Fibroblast of skin of abdomen (primary cell): ENCODE measurements around the gene PTRH2.

Experiments used
- DNase-seq: peaks from one replicate; pipeline ENCODE4 v3.0.0-alpha.2; 2013

Gene PTRH2

DNA sequence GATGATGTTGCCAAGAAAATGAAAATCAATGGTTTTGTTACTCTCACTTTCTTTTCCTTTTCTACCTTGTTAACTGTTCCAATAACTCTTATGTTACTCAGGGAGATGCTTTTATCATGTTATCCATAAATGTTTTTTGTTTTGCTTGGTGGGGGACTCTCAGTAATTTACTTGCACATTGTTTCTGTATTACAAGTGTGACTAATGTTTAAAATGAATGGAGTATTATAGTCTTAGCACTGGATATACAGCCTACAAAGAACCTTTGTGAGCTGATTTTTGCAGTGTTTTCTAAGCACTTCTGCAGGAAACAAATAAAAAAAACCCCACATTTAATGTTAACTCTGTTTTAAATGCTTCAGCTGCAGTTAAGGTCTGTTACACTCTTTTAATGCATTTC lies 12.3 kb upstream of the PTRH2 start:
- DNase-seq, result no peak

DNA sequence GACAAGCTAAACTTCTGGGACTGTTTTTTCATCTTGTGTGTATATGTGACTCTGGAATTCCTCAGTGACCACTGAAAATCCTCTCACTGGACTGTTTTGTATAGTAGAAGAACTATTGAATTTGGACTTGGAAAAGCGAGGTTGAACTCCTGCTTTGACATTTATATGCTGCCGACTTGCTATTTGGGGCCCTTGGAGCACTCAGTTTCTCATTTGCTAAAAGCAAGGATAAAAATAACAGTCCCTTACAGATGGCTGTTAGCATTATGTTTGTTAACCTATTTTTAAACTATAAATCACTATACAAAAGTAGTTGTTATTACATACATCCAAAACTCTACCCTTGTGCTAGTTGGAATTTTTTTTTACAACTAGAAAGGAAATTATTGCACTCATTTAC lies 9.2 kb upstream of the PTRH2 start:
- no peak for DNase-seq

DNA sequence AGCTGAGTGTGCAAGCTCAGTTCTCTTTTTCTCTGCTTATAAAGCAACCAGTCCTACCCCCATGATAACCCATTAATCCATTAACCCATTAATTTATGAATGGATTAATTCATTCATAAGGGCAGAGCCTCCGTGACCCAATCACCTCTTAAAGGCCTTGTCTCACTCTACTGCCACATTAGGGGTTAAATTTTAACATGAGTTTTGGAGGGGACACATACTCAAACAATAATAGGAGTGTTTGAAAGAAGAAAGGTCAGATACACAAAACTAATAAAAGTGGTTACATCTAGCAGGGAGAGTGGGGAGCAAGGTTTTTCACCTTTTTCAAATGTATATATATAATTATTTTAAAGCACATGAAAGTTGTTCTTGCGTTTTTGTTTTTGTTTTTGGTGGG lies 7.0 kb upstream of the PTRH2 start:
- no peak for DNase-seq

DNA sequence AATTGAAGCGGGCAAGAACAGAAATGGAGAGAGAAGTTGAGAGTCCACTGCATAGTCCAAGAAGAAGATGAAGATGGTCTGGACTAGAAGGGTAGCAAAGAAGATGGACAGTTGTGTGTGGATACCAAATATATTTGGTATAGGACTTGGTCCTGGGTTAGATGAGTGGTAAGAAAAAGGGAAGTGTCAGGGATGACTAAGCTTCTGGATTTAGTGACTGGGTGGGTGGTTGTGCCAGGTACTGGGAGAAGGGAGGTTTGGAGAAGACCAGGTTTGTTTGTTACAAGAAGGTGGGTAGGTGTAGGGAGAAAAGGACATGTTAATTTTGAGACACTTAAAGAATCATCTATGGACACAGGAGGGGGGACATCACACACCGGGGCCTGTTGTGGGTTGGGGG lies 5.6 kb upstream of the PTRH2 start:
- DNase-seq, result no peak

DNA sequence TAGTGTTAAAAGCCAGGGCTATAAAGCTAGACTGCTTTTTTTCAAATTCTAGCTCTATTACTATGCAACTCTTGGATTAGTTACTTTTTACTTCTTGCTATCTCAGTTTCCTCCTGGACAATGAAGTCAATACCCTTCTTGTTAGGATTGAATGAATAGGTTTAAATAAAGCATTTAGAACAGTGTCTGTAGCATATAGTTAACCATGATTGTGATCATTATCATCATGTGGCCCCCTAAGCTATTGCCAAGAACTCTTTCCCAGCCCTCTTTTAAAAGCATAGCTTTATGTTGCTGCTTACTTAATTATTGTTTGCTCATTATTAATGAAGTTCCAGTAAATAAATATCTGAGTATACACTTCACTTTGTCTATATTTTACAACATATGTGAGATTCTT lies 4.7 kb upstream of the PTRH2 start:
- DNase-seq, result no peak

DNA sequence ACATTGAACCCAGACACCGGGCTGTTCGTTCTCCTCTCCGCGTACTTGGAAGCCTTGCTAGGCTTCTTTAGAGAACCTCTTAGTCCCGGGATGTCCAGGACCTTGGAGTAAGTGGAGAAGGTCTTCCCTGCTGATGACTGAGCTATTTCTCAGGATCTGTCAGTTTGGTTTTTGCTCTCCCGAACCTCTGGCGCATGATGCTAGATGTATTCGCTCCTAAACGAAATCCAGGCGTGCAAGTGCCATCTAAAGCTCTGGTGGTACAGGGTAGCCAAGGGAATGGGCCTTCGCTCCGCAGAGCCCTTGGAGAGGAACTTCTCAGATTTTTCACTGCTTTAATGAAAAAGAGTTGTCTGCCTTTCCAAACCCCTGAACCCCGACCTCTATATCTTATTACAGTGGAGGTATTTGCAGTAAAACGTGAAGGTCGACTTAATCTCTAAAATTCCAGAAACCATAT lies 771 bp upstream of the PTRH2 start:
- DNase-seq, result no peak

DNA sequence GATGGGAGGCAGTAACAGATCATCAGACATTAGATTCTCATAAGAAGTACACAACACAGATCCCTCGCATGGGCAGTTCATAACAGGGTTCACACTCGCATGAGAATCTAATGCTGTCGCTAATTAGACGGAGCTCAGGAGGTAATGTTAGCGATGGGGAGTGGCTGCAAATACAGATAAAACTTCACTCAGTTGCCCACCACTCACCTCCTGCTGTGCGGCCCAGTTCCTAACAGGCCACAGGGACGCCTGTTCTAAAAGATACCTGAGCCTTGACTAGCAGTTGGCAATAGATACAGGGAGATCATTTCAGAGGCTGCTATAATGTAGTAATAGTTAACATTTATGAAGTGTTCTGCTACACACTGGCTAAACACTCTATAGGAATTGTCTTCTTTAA lies 4.9 kb downstream of the PTRH2 start:
- no peak for DNase-seq

DNA sequence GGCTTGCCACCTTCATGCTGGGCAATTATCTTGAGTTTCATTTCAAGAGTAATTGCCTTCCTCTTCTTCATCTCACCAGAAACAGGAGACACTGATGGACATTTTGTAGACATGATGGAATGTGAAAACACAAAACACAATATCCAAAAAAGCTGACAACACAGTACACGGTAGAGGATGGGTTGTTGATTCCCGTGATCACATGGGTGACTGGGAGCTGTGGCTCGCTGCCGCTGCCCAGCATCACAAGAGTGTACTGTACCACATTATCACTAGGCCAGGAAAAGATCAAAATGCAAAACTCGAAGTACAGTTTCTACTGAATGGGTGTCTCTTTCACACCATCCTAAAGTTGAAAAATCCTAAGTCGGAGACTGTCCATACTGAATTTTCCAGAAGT lies 7.4 kb downstream of the PTRH2 start:
- no peak for DNase-seq

DNA sequence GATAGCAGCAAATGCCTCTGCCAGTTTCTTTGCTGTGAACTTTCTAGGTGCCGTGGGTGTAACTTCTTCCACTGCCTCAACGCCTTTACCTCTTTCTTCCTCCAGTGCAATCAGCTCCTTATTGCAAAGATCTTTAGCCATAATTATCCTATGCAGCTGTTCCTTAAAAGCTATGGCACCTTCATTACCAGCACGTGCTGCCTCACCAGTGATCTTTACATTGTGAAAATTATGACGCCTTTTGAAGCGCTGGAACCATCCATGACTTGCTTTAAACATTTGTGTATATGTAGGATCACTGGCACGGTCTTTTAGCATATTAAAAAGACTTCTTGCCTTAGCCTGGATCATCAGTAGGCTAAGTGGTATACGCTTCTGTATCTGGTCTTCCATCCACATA lies 8.0 kb downstream of the PTRH2 start:
- DNase-seq, result no peak

DNA sequence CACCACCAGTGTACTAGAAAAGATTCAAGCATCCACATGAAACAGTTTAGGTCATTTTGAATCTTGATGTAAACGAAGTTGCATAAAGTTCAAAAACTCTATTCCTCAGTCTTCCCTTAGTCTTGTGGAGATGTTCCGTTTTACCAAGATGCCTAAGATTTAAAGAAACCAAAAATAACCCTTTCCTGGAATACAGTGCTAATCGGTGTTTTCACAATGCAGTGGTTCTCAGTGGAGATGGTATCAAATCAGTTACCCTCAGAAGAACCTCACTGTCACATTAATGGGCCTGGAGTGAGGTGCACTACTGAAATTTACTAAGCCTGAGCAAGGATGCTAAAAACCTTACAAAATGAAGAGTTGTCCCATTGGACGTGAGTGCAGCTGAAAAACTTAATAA lies 9.1 kb downstream of the PTRH2 start:
- DNase-seq, result no peak

DNA sequence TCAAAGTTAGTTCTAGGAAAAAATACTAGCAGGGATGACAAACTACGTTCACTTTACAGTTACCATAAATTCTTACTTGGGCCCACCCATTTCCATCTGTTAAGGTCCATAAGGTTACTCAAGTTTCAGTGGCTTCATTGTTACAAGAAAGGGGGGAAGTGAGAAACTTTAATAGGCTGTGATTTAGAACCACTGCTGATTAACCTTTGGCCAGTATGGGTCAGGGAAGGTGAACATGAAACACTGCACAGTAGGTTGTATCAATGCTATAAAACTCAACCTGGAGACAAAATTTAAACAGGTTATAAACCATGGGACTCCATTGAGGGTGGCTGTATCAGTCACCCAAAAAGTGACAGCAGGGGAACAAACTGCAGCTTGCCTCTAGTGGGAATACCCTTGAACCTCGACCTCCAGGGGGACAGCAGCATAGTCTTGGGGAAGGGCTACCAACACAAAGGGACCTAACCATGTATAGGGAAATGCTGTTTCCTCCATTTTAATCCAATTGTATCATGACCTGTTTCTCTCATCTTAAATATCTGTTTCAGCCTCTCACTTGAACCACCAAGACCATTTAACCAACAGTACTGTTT lies 10.4 kb downstream of the PTRH2 start:
- no peak for DNase-seq

DNA sequence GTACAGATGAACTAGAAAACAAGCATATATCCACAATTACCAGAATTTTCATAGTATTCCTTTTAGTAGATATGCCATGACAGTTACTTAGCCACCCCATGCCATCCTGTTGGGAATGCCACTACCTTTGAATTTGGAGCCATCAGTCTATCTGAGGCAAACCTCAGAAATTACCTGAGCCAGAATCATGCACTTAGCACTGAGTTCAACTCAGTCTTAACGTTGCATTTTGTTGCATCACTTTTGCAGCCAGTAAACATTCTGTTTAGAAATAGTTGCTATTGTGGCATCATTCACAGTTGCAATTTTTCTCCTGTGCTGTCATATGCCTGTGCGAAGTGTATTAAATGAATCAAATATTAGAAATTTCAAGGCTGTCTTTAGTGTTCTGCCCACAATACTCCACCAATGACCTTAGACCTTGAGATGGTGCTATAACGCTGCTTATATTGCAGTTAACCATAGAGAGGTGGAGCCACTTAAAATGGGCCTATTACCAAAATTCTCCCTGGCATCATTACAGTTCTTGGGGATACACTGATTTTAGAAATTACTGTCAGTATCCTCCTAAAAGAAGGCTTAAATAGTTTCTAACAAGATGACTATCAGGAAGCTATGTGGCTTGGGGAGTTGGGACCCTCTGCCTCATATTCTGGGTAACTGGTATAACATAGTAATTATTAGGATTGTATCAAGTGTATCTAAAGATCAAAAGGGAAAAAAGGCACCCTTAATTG lies 11.1 kb downstream of the PTRH2 start:
- DNase-seq, result no peak

DNA sequence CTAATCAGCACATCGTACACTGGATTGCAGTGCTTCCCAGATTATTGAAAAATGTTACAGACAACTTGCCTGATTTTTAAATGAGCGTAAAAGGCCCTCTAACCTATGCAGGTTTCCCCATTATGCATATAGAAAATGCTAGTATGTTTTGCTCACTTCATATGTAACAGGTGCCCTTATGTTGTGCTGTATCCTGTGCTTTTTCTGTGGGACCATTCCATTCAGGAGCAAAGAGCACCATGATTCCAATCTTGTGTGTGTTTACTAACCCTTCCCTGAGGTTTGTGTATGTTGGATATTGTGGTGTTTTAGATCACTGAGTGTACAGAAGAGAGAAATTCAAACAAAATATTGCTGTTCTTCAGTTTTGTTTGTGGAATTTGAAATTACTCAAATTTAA lies 12.9 kb downstream of the PTRH2 start:
- no peak for DNase-seq

DNA sequence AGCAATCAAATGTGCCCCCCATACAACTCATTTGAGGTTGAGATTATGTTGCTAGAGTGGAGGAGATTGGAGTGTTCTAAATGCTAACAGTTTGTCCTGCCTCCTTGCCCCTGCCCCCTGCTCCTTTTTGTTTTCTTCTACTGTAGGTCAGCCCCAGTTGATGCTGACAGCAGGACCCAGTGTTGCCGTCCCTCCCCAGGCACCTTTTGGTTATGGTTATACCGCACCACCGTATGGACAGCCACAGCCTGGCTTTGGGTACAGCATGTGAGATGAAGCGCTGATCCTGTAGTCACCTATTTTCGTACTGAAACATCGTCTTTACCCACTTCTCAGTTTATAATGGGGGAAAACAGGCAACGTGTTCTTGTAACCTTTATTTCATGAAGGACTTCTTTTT lies 13.6 kb downstream of the PTRH2 start:
- no peak for DNase-seq

DNA sequence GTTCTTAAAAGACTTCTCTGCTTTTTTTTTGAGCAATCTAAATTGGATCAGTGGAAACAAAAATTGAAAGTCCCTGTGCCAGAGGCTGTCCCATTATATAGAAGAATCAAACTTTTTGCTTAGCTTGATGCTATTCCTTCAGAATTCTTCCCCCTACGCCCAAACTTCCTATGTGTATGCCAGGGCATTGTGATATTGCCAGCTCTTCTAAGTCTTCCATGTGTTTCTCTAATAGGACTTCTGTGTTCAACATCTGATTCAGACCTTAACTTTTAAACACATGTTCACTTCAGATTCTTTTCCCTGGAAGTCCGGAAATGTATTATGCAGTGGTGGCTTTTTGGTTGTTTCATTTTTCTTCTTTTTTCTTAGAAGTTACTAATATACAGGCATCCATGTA lies 18.7 kb downstream of the PTRH2 start:
- DNase-seq, result no peak

DNA sequence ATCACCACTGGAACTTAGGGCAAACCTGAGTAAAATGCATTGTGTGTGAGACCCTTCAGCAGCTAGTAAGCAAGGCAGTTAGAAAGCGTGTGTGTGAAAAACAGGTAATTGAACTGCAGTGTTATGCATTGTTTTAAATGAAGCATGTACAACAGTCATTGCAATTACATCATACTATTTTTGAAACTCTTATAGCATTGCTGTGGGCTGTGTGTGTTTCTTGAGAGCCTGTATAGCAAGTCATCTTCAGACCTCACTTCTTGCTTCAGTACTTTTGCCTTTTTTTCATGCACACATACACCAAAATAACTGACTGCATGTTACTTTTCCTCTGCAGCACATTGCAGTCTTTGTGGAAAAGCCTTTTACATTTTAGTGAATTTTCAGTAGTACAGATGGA lies 19.2 kb downstream of the PTRH2 start:
- DNase-seq, result no peak

DNA sequence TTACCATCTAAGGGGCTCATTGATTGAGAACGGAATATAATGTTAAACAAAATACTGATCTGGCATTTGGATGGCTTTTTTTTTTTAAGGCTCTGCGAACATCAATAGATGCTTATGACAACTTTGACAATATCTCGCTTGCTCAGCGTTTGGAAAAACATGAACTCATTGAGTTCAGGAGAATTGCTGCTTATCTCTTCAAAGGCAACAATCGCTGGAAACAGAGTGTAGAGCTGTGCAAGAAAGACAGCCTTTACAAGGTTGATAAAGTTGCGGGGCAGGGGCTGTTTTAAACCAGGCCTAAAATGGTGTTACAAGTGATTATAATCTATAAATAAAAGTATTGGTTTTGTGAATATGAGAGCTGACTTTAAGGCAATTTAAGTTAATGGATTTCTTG lies 22.3 kb downstream of the PTRH2 start:
- no peak for DNase-seq

DNA sequence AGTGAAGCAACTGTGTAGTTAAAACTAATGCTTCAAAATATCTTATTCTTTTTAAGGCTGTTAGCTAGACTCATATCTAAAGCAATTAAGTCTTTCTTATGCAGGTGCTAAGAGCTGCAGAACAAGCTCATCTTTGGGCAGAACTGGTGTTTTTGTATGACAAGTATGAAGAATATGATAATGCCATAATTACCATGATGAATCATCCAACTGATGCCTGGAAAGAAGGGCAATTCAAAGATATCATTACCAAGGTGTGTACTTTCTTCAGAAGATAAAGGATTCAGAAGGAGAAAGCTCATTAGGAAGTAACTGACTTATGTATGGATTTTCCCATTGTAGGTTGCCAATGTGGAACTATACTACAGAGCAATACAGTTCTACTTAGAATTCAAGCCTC lies 23.9 kb downstream of the PTRH2 start:
- no peak for DNase-seq

DNA sequence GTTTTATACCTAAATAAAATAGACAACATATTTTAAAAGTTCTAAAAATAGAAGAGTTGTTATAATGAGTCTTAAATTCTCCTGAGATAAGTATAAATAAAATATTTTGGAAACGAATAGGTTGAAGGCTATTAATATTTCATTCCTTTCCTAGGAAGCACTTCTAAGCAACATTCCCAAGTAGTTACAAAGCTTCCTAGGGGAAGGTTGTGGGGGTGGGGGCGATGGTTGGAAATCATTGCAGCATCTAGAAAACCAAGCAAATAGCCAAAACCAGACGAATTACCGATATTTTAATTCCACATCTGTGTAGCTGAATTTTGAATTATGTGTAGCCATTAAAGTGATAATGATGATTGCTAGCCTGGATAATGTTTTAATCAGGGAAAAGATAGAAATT lies 26.9 kb downstream of the PTRH2 start:
- DNase-seq, result peak; percentile 71

DNA sequence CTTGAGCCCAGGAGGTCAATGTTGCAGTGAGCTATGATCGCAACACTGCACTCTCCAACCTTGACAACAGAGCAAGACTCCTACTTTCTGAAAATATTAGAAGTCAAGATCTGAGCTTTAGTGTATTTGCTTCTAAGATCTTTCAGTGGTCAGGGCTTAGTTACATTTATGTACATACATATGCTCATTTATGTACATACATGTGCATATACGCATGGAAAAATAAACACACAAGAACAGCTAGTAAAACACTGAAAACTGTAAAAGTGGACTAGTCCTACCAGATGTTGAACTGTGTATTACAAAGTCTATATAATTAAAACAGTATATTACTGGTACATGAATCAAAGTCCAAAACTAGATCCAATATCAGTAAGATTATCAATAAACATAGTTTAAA lies 28.3 kb downstream of the PTRH2 start:
- no peak for DNase-seq

DNA sequence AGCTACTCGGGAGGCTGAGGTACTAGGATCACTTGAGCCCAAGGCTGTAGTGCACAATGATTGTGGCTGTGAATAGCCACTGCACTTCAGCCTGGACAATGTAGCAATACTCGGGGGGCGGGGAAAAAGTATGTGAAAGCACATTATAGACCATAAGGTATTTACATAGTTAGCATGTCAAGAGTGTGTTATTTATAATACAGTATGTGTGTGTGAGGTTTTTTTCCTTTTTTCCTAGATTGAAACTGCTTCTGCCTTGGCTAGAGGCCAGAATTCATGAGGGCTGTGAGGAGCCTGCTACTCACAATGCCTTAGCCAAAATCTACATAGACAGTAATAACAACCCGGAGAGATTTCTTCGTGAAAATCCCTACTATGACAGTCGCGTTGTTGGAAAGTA lies 30.5 kb downstream of the PTRH2 start:
- DNase-seq, result peak; percentile 65

DNA sequence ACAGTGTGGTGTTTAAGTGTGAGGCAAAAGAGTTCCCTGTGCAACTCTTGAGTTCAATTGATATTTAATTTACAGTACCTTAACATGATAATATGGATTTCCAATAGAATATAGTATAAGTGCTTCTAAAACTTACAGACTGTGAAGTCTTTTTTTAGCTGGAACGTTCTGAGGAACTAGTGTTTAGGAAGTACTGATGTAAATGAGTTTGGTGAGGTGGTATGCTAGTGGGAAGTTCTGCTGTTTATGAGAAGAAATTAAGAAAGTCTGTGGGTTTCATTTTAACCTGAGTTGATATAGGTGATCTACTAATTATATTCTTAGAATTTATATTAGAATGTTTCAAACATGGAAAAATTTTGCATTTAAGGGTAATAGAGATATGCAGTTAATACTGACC lies 32.0 kb downstream of the PTRH2 start:
- DNase-seq, result no peak

DNA sequence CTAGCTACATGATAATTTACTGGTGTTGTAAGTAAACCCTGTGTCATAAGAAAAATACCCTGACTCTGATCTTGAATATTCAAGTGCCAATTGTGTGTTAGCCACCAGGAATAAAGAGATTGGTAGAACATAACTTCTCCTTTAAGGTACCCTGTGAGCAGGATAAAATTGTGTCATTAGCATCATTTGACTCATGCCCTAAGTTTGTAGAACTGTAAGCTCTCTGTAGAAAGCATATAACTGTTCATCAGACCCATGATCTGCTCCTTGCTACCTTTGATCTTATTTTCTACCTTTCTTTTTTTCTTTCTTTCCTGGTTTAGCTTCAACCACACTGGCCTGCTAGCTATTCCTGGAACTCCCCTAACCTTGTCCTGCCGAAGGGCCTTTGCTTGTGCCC lies 35.8 kb downstream of the PTRH2 start:
- no peak for DNase-seq

DNA sequence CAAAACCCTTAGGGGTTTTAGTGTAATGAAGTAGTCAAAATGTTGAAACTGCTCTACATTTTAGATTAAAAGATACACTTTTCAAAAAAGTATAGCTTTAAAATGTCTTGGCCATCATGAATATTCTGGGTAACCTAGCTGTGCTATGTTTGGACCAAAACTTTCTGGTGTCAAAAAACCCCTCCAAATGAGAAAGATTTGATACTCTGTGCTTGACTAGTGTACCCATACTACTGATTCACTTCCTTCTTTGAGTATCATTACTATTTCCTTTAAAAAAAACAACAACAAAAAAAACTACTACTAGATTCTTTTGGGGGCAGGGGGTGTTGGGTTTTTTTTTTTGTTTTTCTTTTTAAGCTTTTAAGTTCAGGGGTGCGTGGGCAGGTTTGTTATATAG lies 37.3 kb downstream of the PTRH2 start:
- DNase-seq, result no peak

DNA sequence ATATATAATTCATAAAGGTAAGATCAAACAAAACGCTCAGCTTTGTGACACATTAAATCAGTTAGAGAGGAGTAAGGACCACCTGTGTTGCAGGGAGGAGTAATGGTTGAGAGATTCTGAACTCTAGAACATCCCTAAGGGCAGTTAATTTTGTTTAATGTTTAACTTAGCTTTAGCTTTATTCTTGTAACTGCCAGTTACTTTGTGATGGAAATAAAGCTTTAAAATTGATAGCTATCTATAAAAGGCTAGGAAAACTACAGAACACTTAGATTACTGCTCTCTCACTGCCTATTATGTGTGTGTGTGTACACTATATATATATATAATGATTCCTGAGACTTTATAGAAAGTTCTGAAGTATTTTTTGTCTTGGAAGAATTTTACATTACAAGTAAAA lies 37.8 kb downstream of the PTRH2 start:
- no peak for DNase-seq
